Measurements from ENCODE around the gene GCLM.

GCLM gene

DNA sequence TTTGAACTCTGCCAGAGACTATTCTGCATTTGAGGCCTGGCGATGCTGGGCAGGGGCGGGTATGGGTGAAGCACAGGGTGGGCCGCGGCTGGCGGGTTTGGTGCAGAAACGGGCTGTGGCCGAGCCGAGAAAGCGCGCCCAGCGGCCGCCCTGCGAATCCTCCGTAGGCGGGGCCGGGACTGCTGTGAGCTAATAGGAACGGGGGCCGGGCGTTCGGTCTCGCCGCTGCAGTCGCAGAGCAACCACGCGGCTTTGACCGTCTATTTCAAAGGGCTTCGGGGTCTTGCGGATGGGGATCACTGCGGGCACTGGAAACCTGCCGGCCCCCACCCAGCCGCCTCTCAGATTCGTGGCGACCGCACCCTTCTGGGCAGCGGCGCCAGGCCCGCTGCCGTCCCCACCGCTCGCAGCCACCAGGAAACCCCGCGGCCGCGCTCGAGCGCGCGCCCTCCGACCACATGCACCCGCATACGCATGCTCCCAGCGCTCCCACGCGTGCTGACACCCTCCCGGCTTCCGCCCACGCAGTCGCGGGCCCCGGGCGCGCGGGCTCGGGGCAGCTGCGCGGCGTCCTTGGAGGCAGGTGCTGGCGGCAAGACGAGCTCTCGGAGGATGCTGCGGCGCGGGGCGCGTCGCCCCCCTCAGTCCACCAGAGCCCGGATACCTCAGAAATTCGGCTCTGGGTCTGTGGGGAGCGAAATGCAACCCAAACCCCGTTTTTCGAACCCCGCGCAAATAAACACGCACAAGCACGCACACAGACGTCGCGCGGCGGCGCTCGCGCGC, 62.8 kb downstream of the GCLM start:
- DNase-seq (ENCODE audit: low read depth, low spot score), result no peak

DNA sequence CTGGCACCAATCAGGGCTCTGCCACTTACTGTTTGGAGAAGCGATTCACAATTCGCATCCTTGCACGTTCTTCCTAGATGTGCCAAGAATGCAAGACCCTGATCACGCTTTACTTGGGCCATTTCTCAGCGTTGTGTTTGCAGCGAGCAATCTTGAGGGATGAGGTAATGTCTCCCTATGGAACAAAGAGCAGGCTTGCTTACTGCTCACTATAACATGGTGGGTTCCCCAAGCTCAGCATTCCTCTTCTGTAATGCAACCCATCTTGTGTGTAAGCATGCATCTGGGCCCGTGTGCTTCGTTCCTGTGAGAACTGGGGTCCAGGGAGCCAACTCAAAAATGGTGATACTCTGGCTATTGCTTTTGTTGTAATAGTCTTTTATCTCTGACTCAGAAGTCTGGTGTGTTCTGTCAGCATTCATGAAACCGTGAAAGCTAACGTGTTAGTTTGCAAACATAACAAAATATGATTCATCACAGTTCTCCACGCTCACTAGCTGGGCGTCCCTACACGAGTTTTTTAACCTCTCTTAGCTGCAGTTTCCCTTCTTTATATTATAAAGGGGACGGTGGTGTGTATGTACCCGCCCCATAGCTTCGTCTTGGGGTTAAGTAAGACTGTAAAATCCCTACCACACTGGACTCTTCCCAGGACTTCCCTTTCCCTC, 63.6 kb downstream of the GCLM start:
- no peak for DNase-seq (ENCODE audit: low read depth, low spot score)

DNA sequence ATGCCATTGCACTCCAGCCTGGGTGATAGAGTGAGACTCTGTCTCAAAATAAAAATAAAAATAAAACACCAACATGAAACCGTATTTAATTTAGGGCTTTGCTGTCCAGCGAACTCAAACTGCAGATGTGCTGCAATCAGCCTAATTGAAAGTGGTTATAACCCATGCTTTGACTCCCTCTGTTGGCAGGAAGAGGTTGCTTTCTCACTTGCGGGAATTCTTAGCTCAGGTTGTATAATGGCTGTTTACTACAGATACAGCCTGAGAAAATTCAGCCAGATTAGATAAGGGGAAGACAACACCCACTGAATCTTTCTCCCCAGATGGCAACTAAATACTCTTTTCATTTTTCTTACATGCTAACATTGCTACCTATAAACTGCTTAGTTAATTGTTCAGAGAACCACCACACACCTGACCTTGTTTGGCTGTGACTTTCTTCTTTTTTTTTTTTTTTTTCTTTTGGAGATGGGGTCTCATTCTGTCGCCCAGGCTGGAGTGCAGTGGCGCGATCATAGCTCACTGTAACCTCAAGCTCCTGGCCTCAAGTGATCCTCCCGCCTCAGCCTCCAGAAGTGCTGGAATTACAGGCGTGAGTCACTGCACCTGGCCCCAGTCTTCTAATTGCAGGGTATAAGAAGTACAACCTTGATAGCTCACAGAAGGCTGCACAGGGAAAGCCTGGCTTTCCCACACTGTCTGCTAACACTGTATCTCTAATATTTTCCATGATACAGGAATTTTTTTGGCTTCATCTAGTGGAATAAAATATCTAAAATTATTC, 64.8 kb downstream of the GCLM start:
- no peak for DNase-seq (ENCODE audit: low read depth, low spot score)

DNA sequence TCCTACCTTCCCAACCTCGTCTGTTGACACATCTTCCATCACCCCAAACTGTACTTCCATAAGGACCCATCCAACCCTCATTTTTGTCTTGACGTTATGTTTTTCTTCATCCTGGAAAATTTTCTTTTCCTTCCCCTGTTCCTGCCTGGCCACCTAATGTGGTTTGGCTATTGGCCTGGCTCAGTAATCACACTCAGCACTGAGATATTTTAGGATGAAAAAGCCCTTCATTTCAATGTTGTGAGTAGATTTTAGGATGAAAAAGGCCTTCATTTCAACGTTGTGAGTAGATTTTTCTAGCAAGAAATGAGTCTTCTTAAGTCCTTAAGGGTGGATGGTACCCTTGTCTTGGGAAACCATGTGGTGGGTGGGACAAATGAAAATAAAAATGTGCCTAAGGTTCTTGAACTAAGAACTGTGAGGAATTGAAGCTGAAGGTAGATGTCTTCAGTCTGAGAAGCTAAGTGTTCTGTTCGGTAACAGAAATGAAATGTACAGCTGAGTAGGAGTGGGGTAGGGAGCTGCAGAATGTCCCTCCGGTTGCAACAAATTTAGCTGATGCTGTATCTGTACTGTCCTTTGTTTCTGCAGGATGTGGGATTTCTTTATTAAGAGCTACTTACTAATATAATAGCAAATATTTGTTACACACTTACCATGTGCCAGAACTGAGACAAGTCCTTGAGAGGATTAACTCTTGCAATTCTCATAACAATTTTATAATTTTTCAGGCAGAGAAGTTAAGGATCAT, 66.3 kb downstream of the GCLM start:
- no peak for DNase-seq (ENCODE audit: low read depth, low spot score)

DNA sequence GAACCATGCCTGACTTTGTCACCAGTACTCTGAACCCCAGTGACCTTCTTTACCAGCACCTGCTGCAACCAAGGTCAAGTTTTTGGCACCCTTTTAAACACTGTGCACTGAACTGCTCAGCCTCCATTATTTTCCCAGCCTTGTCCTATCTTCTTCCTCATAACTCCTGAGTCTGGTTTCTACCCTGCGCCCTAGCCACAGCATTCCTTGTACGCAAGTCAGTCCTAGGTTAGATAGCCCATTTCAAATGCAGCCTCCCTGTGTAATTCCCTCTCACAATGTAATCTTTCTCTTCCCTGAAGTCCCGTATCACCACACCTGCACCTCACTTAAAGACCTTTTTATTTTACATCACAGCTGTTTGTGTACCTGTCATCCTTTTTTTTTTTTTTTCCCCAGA, 67.5 kb downstream of the GCLM start:
- no peak for DNase-seq (ENCODE audit: low read depth, low spot score)

DNA sequence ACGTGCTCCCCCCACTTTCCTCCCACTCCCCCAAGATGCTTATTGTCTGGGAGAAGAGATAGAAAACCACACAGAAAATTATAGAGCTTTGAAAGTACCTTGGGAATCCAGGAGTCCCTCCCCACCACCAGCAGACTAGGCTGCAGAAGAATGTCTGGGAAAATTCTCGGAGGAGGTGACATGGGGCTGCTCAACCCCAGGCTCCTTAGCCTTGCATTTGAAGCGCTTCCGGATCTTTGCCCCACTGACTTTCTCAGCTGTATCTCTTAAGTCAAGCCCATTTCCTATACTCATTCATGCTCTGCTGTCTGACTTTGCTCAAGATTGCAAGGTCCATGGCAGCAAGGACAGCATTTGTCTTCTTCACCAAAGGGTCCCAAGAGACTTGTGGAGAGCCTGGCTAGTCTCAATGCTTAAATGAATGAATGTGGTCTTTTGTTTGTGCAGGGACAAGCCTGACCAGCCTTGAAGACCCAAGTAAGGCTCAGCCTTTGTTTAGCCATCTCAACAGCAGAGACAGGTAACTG, 68.2 kb downstream of the GCLM start:
- DNase-seq (ENCODE audit: low read depth, low spot score), result no peak

DNA sequence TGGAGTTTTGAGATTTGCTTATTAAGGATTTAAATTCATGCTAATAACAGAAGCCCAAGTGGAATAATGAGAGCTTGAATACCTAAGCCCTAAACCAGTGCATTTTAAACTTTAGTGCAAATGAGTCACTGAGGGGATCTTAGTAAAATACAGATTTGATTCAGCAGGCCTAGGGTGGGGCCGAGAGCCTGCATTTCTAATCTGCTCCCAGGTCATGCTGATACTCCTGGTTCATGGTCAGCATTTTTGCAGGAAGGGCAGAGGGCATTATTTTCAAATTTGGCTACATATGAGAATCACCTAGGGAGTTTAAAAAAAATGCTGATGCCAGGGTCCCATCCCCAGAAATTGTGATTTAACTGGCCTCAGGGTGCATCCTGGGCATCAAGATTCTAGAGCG, 69.5 kb downstream of the GCLM start:
- DNase-seq (ENCODE audit: low read depth, low spot score), result no peak

DNA sequence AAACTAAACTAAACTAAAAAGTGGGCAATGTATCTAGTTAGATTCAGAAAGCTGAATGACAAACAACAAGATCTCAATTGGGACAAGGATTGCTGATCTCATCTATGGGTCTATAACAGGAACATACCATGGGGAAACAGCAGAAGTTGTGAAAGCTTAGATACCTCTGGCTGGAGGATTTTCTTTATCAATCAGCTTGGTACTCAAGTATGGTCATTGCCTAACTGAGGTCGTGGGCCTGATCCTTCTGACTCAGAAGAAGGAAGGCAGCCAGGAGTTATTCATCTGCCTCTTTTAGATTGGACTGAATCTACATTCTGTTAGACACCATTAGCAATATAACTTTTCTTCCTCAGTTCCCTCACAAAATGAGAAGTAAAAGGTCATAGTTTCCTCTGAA, 69.9 kb downstream of the GCLM start:
- DNase-seq (ENCODE audit: low read depth, low spot score), result no peak

DNA sequence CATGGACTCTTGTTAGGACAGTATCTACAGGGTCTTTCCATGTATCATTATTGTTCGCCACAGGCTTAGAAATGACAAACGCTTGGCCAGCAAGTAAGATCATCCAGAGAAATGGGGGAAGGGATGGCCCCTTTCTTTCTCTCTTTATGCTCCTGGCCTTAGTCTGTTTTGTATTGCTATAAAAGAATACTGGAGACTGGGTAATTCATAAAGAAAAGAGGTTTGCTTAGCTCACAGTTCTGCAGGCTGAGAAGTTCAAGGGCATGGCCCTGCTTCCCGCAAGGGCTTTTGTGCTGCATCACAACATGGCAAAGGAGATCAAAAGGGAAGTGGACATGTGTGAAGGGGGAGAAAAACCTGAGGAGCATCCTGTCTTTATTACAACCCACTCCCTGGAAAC, 71.3 kb downstream of the GCLM start:
- no peak for DNase-seq (ENCODE audit: low read depth, low spot score)

Data from iPS DF 19.7 (cell line).